Peyer's patch (tissue), 4 donors: ENCODE results near the gene POLR2L. TPM values are rescaled to one million over a fixed set of nuclear protein-coding genes. Genes with fewer than 3 reads are reported as not detected.

Experiments used
- DNase-seq, 3 donors: peaks; one replicate each; pipeline ENCODE4 v3.0.0-alpha.2; 2017 to 2019
- H3K27ac ChIP-seq, 4 donors: fragments of 200-600 bp; sonication (generic); one replicate each; pipeline ENCODE4 v1.5.1; 2016 to 2019
- H3K27me3 ChIP-seq, 2 donors: fragments of 200-600 bp; sonication (generic); one replicate each; pipeline ENCODE4 v1.5.1; 2019
- H3K36me3 ChIP-seq, 3 donors: fragments of 200-600 bp; sonication (generic); one replicate each; pipeline ENCODE4 v1.5.1; 2016 to 2019
- H3K4me1 ChIP-seq, 4 donors: fragments of 200-600 bp; sonication (generic); one replicate each; pipeline ENCODE4 v1.5.1; 2016 to 2019
- H3K4me3 ChIP-seq, 4 donors: fragments of 200-600 bp; sonication (generic); 1 replicate in 3 of 4; 2 replicates in 1 of 4; pipeline ENCODE4 v1.5.1; 2016 to 2019; ENCODE audit warnings: mild to moderate bottlenecking in 1 of 4
- H3K9me3 ChIP-seq, 4 donors: fragments of 200-600 bp; sonication (generic); one replicate each; pipeline ENCODE4 v1.5.1; 2016 to 2019; ENCODE audit warnings: mild to moderate bottlenecking in 1 of 4
- POLR2A ChIP-seq, 2 donors: fragments of 450-650 bp; IDR thresholded peaks; one replicate each; pipeline ENCODE4 v1.5.1; 2017; ENCODE audit warnings: antibody characterized with exemption in 2 of 2, mild to moderate bottlenecking in 2 of 2, moderate library complexity in 2 of 2
- total RNA-seq, 4 donors: library from RNA; depleted of rRNA; stranded (reverse); fragments of >200 nt; gene quantifications; one replicate each; pipeline ENCODE4 v1.1.0, GENCODE V29; 2016
- TF ChIP-seq, protein P1 (sequence below), 6 experiments: fragments of 450-650 bp in 4 of 6; fragments of 200-600 bp in 2 of 6; sonication (generic) in 1 of 6; IDR thresholded peaks; one replicate each; pipeline ENCODE4 v1.5.1; 2017 to 2019; ENCODE audit warnings: antibody characterized with exemption in 6 of 6, mild to moderate bottlenecking in 3 of 6, moderate library complexity in 1 of 6

POLR2L gene
- total RNA-seq, 4 donors from 2014 or later = 37.8 to 67.1 (median 44.8) TPM

DNA sequence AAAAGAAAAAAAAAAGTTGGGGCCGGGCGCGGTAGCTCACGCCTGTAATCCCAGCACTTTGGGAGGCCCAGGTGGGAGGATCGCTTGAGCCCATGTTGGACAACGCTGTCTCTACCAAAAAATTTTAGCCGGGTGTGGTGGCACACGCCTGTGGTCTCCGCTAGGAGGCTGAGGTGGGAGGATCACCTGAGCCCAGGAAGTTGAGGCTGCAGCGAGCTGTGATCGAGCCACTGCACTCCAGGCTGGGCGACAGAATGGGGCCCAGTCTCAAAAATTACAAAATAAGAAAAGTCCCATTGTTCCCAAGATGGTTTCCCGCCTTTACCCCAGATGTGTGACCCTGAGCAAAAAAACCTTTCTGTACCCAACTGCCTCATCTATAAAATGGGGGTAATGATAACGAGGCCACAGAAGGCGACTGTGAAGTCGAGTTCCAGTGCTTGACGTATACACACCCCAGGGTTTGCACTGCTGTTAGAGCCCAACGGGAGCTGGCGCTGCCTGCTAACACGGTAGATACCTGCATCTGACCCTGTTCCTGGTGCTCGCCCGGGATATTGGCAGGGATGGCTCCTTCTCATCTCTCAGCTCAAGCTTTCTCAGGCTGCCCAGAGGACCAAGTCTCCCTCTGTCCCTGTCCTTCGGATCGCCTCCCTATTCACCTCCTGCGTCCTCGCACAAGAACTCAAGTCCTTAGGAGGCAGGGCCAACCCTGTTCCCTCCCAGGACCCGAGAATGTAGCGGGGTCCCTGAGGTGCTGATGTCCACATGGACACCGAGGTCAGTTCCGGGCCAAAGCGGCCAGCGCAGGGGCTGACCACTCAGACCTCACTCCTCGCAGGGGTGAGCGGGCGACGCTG, 33.7 kb downstream of the POLR2L start:
- H3K27ac ChIP-seq = peak overlapping the region; percentile 96 to 99 (median 98)
- no peaks in the 10 kb centered on the region for H3K27me3 ChIP-seq
- peaks cover 19 to 48% (median 25%) of the 10 kb centered on the region in 4 donors for H3K4me1 ChIP-seq
- peaks cover 0 to 25% (median 0%) of the 10 kb centered on the region in 3 donors for H3K36me3 ChIP-seq
- H3K4me3 ChIP-seq = peak overlapping the region; percentile 71 to 97 (median 92)
- H3K9me3 ChIP-seq = no peaks in the 10 kb centered on the region
- DNase-seq = no peak
- TF ChIP-seq, protein P1, sequence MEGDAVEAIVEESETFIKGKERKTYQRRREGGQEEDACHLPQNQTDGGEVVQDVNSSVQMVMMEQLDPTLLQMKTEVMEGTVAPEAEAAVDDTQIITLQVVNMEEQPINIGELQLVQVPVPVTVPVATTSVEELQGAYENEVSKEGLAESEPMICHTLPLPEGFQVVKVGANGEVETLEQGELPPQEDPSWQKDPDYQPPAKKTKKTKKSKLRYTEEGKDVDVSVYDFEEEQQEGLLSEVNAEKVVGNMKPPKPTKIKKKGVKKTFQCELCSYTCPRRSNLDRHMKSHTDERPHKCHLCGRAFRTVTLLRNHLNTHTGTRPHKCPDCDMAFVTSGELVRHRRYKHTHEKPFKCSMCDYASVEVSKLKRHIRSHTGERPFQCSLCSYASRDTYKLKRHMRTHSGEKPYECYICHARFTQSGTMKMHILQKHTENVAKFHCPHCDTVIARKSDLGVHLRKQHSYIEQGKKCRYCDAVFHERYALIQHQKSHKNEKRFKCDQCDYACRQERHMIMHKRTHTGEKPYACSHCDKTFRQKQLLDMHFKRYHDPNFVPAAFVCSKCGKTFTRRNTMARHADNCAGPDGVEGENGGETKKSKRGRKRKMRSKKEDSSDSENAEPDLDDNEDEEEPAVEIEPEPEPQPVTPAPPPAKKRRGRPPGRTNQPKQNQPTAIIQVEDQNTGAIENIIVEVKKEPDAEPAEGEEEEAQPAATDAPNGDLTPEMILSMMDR (IDR thresholded peaks at IDR 0.05) = peak in 2 of 6 experiments; percentile 12 to 18
- TF ChIP-seq POLR2A (IDR thresholded peaks at IDR 0.05) = no peak

DNA sequence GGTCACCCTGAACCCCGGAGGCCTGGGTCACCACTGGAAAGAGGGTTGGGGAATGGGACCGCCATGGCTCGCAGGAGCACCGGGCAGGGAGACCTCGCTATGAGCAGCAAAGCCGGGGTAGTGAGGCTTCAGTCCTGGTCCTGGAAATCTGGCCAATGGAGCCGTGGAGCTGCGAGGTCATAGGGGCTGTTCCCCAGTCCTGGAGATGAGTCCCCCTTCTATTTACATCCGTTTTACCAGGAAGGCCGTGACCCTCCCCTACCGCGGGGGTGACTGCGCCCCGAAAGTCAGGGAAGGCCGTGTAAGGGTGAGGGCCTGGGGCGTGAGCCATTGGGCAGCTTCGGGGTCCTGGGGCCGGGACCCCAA, 37.7 kb downstream of the POLR2L start:
- Histone ChIP-seq H3K4me1 (peaks cover 14 to 43% (median 18%) of the 10 kb centered on the region in 4 donors), H3K4me3 (peak overlapping the region; percentile 47 to 87 (median 79)), H3K36me3 (peaks cover 0 to 36% (median 0%) of the 10 kb centered on the region in 3 donors), H3K27ac (peak overlapping the region; percentile 75 to 93 (median 88)), H3K27me3 (no peaks in the 10 kb centered on the region), H3K9me3 (no peaks in the 10 kb centered on the region)
- no peak for DNase-seq
- TF ChIP-seq, protein P1 (IDR thresholded peaks at IDR 0.05) = peak in 1 of 6 experiments; percentile 1
- TF ChIP-seq POLR2A (IDR thresholded peaks at IDR 0.05) = no peak

- H3K27me3 ChIP-seq = no peaks in the 10 kb centered on the region
- H3K9me3 ChIP-seq = no peaks in the 10 kb centered on the region
- no peak for DNase-seq
- peaks cover 14 to 43% (median 18%) of the 10 kb centered on the region in 4 donors for H3K4me1 ChIP-seq
- peak overlapping the region in 3 of 4 donors; percentile 83 to 93 (median 93) for H3K27ac ChIP-seq
- H3K4me3 ChIP-seq = peak overlapping the region in 3 of 4 donors; percentile 76 to 87 (median 82)
- TF ChIP-seq, protein P1 (IDR thresholded peaks at IDR 0.05) = no peak
- peaks cover 0 to 42% (median 0%) of the 10 kb centered on the region in 3 donors for H3K36me3 ChIP-seq
These were observed 38.3 kb downstream of the POLR2L start for GRCh38 chr11:803770-804598.

- no peak overlapping the region for H3K4me3 ChIP-seq
- DNase-seq = no peak
- no peaks in the 10 kb centered on the region for H3K9me3 ChIP-seq
- no peaks in the 10 kb centered on the region for H3K27me3 ChIP-seq
- H3K27ac ChIP-seq = no peak overlapping the region
- H3K4me1 ChIP-seq = peaks cover 11 to 41% (median 14%) of the 10 kb centered on the region in 4 donors
- TF ChIP-seq, protein P1 (IDR thresholded peaks at IDR 0.05) = no peak
- no peak for TF ChIP-seq POLR2A (IDR thresholded peaks at IDR 0.05)
- H3K36me3 ChIP-seq = peaks cover 0 to 43% (median 0%) of the 10 kb centered on the region in 3 donors
These were observed 38.9 kb downstream of the POLR2L start for GRCh38 chr11:803467-803742.

DNA sequence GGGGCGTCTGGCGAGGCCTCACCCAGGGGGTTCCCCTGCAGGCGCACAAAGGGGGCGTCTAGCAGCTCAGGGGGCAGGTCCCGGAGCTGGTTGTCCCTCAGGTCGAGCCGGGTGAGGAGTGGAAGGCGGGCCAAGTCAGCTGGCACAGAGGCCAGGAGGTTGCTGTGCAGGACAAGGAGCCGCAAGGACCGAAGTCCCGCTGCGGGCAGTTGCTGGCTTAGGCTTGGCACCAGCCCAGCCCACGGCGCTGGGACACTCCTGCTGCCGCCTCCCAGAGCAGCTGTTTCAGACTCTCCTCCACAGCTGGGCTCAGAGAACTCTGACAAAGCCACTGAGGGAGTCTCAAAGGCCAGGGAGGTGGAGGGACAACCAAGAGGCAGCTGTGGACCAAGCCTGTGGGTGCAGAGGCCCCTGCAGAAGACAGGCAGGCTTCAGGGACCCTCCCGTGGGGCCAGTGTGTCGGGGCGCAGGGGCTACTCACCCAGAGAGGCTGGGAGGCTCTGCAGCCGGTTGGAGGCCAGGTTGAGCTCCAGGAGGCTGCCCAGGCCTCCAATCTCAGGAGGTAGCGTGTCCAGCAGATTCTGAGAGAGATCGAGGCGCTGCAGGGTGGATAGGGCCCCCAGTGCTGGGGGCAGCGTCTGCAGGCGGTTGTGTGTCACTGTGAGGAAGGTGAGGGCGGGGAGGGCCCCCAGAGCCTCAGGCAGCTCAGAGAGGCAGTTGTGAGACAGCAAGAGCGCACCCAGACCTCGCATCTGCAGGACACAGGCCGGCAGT, 39.4 kb downstream of the POLR2L start:
- Histone ChIP-seq H3K27ac (no peak overlapping the region), H3K9me3 (no peaks in the 10 kb centered on the region), H3K36me3 (peaks cover 0 to 43% (median 0%) of the 10 kb centered on the region in 3 donors), H3K4me1 (peaks cover 8 to 38% (median 14%) of the 10 kb centered on the region in 4 donors), H3K4me3 (no peak overlapping the region), H3K27me3 (no peaks in the 10 kb centered on the region)
- no peak for TF ChIP-seq POLR2A (IDR thresholded peaks at IDR 0.05)
- TF ChIP-seq, protein P1 (IDR thresholded peaks at IDR 0.05) = no peak
- no peak for DNase-seq
